Measurements from ENCODE around the gene TBC1D5.

DNA sequence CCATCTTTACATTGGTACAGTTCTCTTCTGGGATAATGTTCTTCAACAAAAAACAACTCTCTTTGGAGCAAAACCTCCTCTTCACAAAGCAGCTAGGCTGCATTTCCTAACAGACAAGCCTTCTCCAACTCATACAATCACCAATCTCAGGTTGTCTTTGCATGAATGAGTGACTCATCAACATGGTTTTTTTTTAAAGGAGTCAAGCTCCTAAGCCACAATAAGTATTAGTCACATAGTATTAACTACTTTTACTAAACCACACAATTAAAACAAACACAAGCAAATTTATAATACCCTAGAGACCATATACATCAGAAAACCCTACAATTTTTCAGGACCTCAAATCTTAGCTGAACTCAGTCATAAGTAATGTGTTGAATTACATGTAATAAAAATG is 137.4 kb downstream of the TBC1D5 start:
- TF ChIP-seq CTCF (IDR thresholded peaks at IDR 0.05) = no peak
- TF ChIP-seq POLR2A (IDR thresholded peaks at IDR 0.05) = no peak

All from vagina (tissue), 2 donors.